HepG2 (cell line): ENCODE results near the gene C2CD3. TPM values are rescaled to one million over a fixed set of nuclear protein-coding genes. Genes with fewer than 3 reads are reported as not detected.

Source experiments
- ATAC-seq: fragments of 200-7000 bp; cut with Tn5 transposase; 3 replicates; pipeline ENCODE4 v1.9.1; 2020; ENCODE audit warnings: mild to moderate bottlenecking, moderate library complexity
- BruUV-seq: library from RNA; stranded (reverse); fragments of 400-500 nt; replicated peaks from 2 replicates; lab custom pipeline; 2021; lab: Mats Ljungman, UMichigan
- CTCF ChIA-PET: fragments of 300-600 bp; formaldehyde crosslinking; extraction: SDS; loops from one replicate; lab custom pipeline; 2021; ENCODE audit warnings: low total read pairs, inconsistent platforms, low intra/inter-chr PET ratio; lab: Yijun Ruan, JAX
- POLR2A ChIA-PET: fragments of 350-600 bp; sonication (Branson Sonifier 250); formaldehyde crosslinking; loops from one replicate; lab custom pipeline; 2020; ENCODE audit warnings: antibody characterized with exemption, inconsistent platforms; lab: Yijun Ruan, JAX
- DNase-seq: peaks from one replicate; pipeline ENCODE4 v3.0.0-alpha.2; 2015; ENCODE audit warnings: low spot score
- FAIRE-seq: peaks from 3 replicates; lab custom pipeline; 2011; peaks lifted over from hg19 to GRCh38; lab: Jason Lieb, UNC
- H2AFZ ChIP-seq: one replicate; pipeline ENCODE4 v1.6.1; 2011; ENCODE audit warnings: low read length, inconsistent platforms
- H3K27ac ChIP-seq: fragments of 300-600 bp; 3 replicates; pipeline ENCODE4 v1.8.0; 2011; ENCODE audit warnings: mixed run types, mild to moderate bottlenecking, mixed read lengths, low read length, inconsistent platforms; ENCODE audit not compliant: insufficient read depth; ENCODE audit errors: extremely low read length
- H3K27me3 ChIP-seq, 2 experiments: fragments of 200-600 bp in 1 of 2; 2 replicates in 1 of 2; 3 replicates in 1 of 2; pipeline versions ENCODE4 v1.6.0 to v1.8.0; 2011; ENCODE audit warnings: low read length in 2 of 2, mild to moderate bottlenecking in 2 of 2, moderate library complexity in 2 of 2, inconsistent platforms in 1 of 2; ENCODE audit not compliant: insufficient read depth in 2 of 2, control insufficient read depth in 1 of 2
- H3K36me3 ChIP-seq, 2 experiments: fragments of 200-600 bp in 1 of 2; replicated peaks in 1 of 2; 2 replicates in 1 of 2; 3 replicates in 1 of 2; pipeline versions ENCODE4 v1.5.1 to v1.8.0; 2011; ENCODE audit warnings: low read length in 2 of 2, inconsistent platforms in 1 of 2; ENCODE audit not compliant: insufficient read depth in 2 of 2, control insufficient read depth in 1 of 2
- H3K4me1 ChIP-seq: 2 replicates; pipeline ENCODE4 v1.5.1; 2012; ENCODE audit warnings: low read length, inconsistent platforms; ENCODE audit not compliant: insufficient read depth
- H3K4me2 ChIP-seq: 2 replicates; pipeline ENCODE4 v1.6.0; 2011; ENCODE audit warnings: low read depth, low read length, inconsistent platforms
- H3K4me3 ChIP-seq, 3 experiments: fragments of 200-600 bp in 1 of 3; sonication (generic), shearing (Covaris generic) in 1 of 3; replicated peaks in 1 of 3; 2 replicates each; pipeline ENCODE4 v1.5.1; 2011 to 2016; ENCODE audit warnings: low read length in 3 of 3, inconsistent platforms in 2 of 3, low read depth in 2 of 3, mild to moderate bottlenecking in 2 of 3, control low read depth in 1 of 3, mixed read lengths in 1 of 3; ENCODE audit not compliant: insufficient read depth in 1 of 3
- H3K79me2 ChIP-seq: one replicate; pipeline ENCODE4 v1.6.1; 2011; ENCODE audit warnings: low read length, inconsistent platforms; ENCODE audit not compliant: insufficient read depth
- H3K9ac ChIP-seq: 2 replicates; pipeline ENCODE4 v1.6.0; 2011; ENCODE audit warnings: mild to moderate bottlenecking, low read depth, low read length, inconsistent platforms; ENCODE audit not compliant: insufficient read depth
- H3K9me3 ChIP-seq: 2 replicates; pipeline ENCODE4 v1.5.1; 2012; ENCODE audit warnings: mild to moderate bottlenecking, low read length
- H4K20me1 ChIP-seq: 2 replicates; pipeline ENCODE4 v1.6.0; 2011; ENCODE audit warnings: inconsistent platforms, mild to moderate bottlenecking, low read length, moderate library complexity; ENCODE audit not compliant: insufficient read depth
- BORCS8-MEF2B ChIP-seq: sonication (generic); formaldehyde crosslinking; IDR thresholded peaks from 2 replicates; pipeline ENCODE4 v1.8.0; 2022; ENCODE audit warnings: mild to moderate bottlenecking, missing genetic modification reagents
- HOXA7 ChIP-seq: sonication (generic); formaldehyde crosslinking; IDR thresholded peaks from 2 replicates; pipeline ENCODE4 v1.8.1; 2022; ENCODE audit warnings: mild to moderate bottlenecking, missing genetic modification reagents, moderate library complexity
- MIER3 ChIP-seq: IDR thresholded peaks from 2 replicates; pipeline ENCODE4 v1.6.1; 2016; ENCODE audit warnings: missing compliant biosample characterization, borderline replicate concordance
- NAIF1 ChIP-seq: sonication (generic); formaldehyde crosslinking; IDR thresholded peaks from 2 replicates; pipeline ENCODE4 v1.5.0; 2020; ENCODE audit warnings: mild to moderate bottlenecking, missing genetic modification reagents, borderline replicate concordance
- SNAI1 ChIP-seq: sonication (generic); formaldehyde crosslinking; IDR thresholded peaks from 2 replicates; pipeline ENCODE4 v1.5.0; 2020; ENCODE audit warnings: mild to moderate bottlenecking, missing genetic modification reagents, borderline replicate concordance
- ZMYM2 ChIP-seq: sonication (generic); formaldehyde crosslinking; IDR thresholded peaks from 2 replicates; pipeline ENCODE4 v1.8.0; 2022; ENCODE audit warnings: mild to moderate bottlenecking, missing genetic modification reagents
- ZNF121 ChIP-seq: sonication (generic); formaldehyde crosslinking; IDR thresholded peaks from 2 replicates; pipeline ENCODE4 v1.5.0; 2020; ENCODE audit warnings: mild to moderate bottlenecking, missing genetic modification reagents
- ZNF263 ChIP-seq: sonication (generic); formaldehyde crosslinking; IDR thresholded peaks from 2 replicates; pipeline ENCODE4 v1.4.0; 2020; ENCODE audit warnings: missing genetic modification reagents
- ZNF274 ChIP-seq: sonication (generic); formaldehyde crosslinking; IDR thresholded peaks from 2 replicates; pipeline ENCODE4 v1.5.1; 2020; ENCODE audit warnings: mild to moderate bottlenecking, missing genetic modification reagents
- ZNF746 ChIP-seq: sonication (generic); formaldehyde crosslinking; IDR thresholded peaks from 2 replicates; pipeline ENCODE4 v1.8.0; 2022; ENCODE audit warnings: mild to moderate bottlenecking, missing genetic modification reagents
- ZNF747 ChIP-seq: sonication (generic); formaldehyde crosslinking; IDR thresholded peaks from 2 replicates; pipeline ENCODE4 v1.8.1; 2023; ENCODE audit warnings: missing genetic modification reagents, mild to moderate bottlenecking, borderline replicate concordance
- ZNF75D ChIP-seq: sonication (generic); formaldehyde crosslinking; IDR thresholded peaks from 2 replicates; pipeline ENCODE4 v1.8.1; 2023; ENCODE audit warnings: missing genetic modification reagents, mild to moderate bottlenecking, borderline replicate concordance
- ZNF773 ChIP-seq: sonication (generic); formaldehyde crosslinking; IDR thresholded peaks from 2 replicates; pipeline ENCODE4 v1.4.0; 2020; ENCODE audit warnings: missing genetic modification reagents, borderline replicate concordance
- ZNF841 ChIP-seq: sonication (generic); formaldehyde crosslinking; IDR thresholded peaks from 2 replicates; pipeline ENCODE4 v1.8.1; 2023; ENCODE audit warnings: missing genetic modification reagents, borderline replicate concordance
- WGBS: methylation state at CpG from one replicate; pipeline ENCODE4 v1.1.6; 2017; ENCODE audit warnings: low lambda C conversion rate; 5-methylcytosine and 5-hydroxymethylcytosine counted together
- in situ Hi-C: cut with HindIII; loops from 2 replicates; pipeline ENCODE4 v1.10.0; 2017; ENCODE audit warnings: low pct_unique_long_range_greater_than_20kb; ENCODE audit not compliant: extremely low pct_ligation_motif_present
- intact Hi-C: fragments of 100-400 bp; cut with micrococcal nuclease; formaldehyde crosslinking; loops from one replicate; pipeline ENCODE4 v1.10.0; 2022; ENCODE audit not compliant: unreplicated experiment
- polyA plus RNA-seq, 8 experiments: library from polyadenylated mRNA; depleted of rRNA in 3 of 8; stranded (reverse) in 7 of 8; unstranded in 1 of 8; fragments of >200 nt; fragmentation: Illumina TruSeq in 4 of 8; extraction: Trizol in 4 of 8; gene quantifications; 2 replicates each; pipeline versions ENCODE4 v1.2.1 to v1.2.3, GENCODE V29; 2011 to 2016; ENCODE audit warnings: low read depth in 4 of 8, missing spikeins in 1 of 8, mixed read lengths in 1 of 8; ENCODE audit not compliant: insufficient read depth in 1 of 8
- total RNA-seq, 5 experiments: library from RNA; depleted of rRNA; stranded (reverse); fragments of >200 nt; fragmentation: Illumina TruSeq; extraction: Trizol; gene quantifications; 2 replicates each; pipeline ENCODE4 v1.2.3, GENCODE V29; 2016; ENCODE audit warnings: low read depth in 1 of 5
- TF ChIP-seq, protein P1 (sequence below): sonication (generic); formaldehyde crosslinking; IDR thresholded peaks from 2 replicates; pipeline ENCODE4 v1.4.0; 2020; ENCODE audit warnings: mild to moderate bottlenecking, missing genetic modification reagents
- TF ChIP-seq, protein P2 (sequence below): sonication (generic); formaldehyde crosslinking; IDR thresholded peaks from 2 replicates; pipeline ENCODE4 v1.4.0; 2020; ENCODE audit warnings: mild to moderate bottlenecking, missing genetic modification reagents

The C2CD3 gene
- total and polyA plus RNA-seq, 2 of the 13 experiments (the other 11 are each of a cell fraction or from before 2014, with no cell fraction given), result 5.5 to 6.4 TPM

DNA sequence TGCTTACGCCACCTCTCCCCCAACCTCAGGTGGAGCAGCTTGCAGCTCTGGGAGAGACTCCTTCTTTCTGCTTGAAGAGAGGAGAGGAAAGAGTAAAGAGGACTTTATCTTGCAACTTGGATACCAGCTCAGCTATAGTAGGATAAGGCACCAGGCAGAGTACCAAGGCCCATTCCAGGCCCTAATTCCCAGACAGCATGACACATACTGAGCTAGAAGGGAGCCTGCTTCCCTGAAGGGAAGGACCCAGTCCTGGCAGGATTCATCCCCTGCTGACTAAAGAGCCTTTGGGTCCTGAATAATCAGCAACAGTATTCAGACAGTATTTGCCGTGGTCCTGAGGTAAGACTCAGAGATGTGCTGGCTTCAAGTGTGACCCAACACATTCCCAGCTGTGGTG, 41.7 kb upstream of the C2CD3 start:
- H3K27me3 ChIP-seq, result no peaks in the 10 kb centered on the region
- no peaks in the 10 kb centered on the region for H3K4me1 ChIP-seq
- 100% methylated on average over 1 of the region's 2 CpGs for WGBS
- H3K9ac ChIP-seq, result no peak overlapping the region
- intact Hi-C loops (no loop called here), in situ Hi-C loops (no loop called here)
- CTCF ChIA-PET, result no interaction called here
- no peak for TF ChIP-seq ZNF263 (CRISPR knock-in tag)
- TF ChIP-seq, protein P1, sequence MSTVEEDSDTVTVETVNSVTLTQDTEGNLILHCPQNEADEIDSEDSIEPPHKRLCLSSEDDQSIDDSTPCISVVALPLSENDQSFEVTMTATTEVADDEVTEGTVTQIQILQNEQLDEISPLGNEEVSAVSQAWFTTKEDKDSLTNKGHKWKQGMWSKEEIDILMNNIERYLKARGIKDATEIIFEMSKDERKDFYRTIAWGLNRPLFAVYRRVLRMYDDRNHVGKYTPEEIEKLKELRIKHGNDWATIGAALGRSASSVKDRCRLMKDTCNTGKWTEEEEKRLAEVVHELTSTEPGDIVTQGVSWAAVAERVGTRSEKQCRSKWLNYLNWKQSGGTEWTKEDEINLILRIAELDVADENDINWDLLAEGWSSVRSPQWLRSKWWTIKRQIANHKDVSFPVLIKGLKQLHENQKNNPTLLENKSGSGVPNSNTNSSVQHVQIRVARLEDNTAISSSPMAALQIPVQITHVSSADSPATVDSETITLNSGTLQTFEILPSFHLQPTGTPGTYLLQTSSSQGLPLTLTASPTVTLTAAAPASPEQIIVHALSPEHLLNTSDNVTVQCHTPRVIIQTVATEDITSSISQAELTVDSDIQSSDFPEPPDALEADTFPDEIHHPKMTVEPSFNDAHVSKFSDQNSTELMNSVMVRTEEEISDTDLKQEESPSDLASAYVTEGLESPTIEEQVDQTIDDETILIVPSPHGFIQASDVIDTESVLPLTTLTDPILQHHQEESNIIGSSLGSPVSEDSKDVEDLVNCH (CRISPR knock-in tag), result no peak
- H3K4me2 ChIP-seq, result no peak overlapping the region
- H3K79me2 ChIP-seq, result no peaks in the 10 kb centered on the region
- no peak overlapping the region for H3K4me3 ChIP-seq
- no peak overlapping the region for H2AFZ ChIP-seq
- no peak for FAIRE-seq
- H4K20me1 ChIP-seq, result no peaks in the 10 kb centered on the region
- POLR2A ChIA-PET, result no interaction called here
- no TSS peak for BruUV-seq
- ATAC-seq, result no peak
- H3K9me3 ChIP-seq, result no peaks in the 10 kb centered on the region
- H3K27ac ChIP-seq, result no peak overlapping the region
- H3K36me3 ChIP-seq, result peaks cover 9 to 27% of the 10 kb centered on the region in 2 experiments; a peak in 3 of 5 replicates
- no peak for DNase-seq

DNA sequence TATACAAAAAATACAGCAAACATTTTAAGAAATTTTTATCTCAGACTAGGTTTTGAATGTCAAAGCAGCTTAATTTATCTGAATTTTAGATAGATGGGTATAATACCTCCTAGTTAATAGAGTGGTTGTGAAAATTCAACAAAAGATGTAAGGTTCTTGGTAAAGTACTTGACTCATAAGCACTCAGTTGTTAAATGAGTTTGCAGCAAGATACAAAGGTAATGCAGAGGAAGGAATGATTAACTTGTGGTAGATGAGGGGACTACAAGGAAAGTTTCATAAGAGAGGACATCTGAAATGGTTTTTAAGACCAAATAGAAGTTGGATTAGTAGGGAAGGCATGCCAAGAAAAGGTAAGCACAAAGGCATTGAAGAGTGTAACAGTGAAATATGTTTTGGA, 37.7 kb upstream of the C2CD3 start:
- Histone ChIP-seq H3K9me3 (no peaks in the 10 kb centered on the region), H2AFZ (no peak overlapping the region), H3K4me1 (no peaks in the 10 kb centered on the region), H3K27me3 (no peaks in the 10 kb centered on the region), H4K20me1 (no peaks in the 10 kb centered on the region), H3K4me2 (no peak overlapping the region), H3K27ac (no peak overlapping the region), H3K36me3 (peaks cover 13 to 53% of the 10 kb centered on the region in 2 experiments), H3K79me2 (no peaks in the 10 kb centered on the region), H3K9ac (no peak overlapping the region), H3K4me3 (no peak overlapping the region)
- ChIA-PET POLR2A (no interaction called here), CTCF (no interaction called here)
- in situ Hi-C loops, result no loop called here
- no peak for TF ChIP-seq HOXA7 (CRISPR knock-in tag)
- TF ChIP-seq ZNF841 (CRISPR knock-in tag), result no peak
- no peak for TF ChIP-seq ZNF274 (CRISPR knock-in tag)
- TF ChIP-seq ZNF746 (CRISPR knock-in tag), result no peak
- no peak for TF ChIP-seq ZMYM2
- no peak for TF ChIP-seq ZNF75D (CRISPR knock-in tag)
- no peak for TF ChIP-seq ZNF747 (CRISPR knock-in tag)
- no peak for TF ChIP-seq ZNF121 (CRISPR knock-in tag)
- no peak for TF ChIP-seq NAIF1 (CRISPR knock-in tag)
- no peak for TF ChIP-seq MIER3
- TF ChIP-seq, protein P2, sequence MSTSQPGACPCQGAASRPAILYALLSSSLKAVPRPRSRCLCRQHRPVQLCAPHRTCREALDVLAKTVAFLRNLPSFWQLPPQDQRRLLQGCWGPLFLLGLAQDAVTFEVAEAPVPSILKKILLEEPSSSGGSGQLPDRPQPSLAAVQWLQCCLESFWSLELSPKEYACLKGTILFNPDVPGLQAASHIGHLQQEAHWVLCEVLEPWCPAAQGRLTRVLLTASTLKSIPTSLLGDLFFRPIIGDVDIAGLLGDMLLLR (CRISPR knock-in tag), result no peak
- TF ChIP-seq SNAI1 (CRISPR knock-in tag), result no peak
- no peak for TF ChIP-seq ZNF773 (CRISPR knock-in tag)
- TF ChIP-seq BORCS8-MEF2B (CRISPR knock-in tag), result no peak
- no TSS peak for BruUV-seq
- DNase-seq (no peak), ATAC-seq (no peak), FAIRE-seq (no peak)
- intact Hi-C loops, result no loop called here
